Natural killer cell treated with Interleukin-12 subunit alpha and Interleukin-12 subunit beta and Interleukin-15 and Interleukin-18, amount 100 ng/mL, for 72 hours (primary cell): Measurements from ENCODE around the gene LIF. TPM values are rescaled to one million over a fixed set of nuclear protein-coding genes. Genes with fewer than 3 reads are reported as not detected.
A peak's percentile ranks its signal among the peaks of the same experiment; 100 is the strongest.
"Not testable (repeated sequence)": the region's sequence is repeated elsewhere in the genome, so short reads cannot be mapped to it uniquely, and the experiment has no call there.

Source experiments
- ATAC-seq, 2 donors: fragments of 150-1000 bp; cut with Tn5 transposase in 1 of 2; sonication (Bioruptor Pico), chemical (Tn5 transposase) in 1 of 2; 2 replicates each; pipeline ENCODE4 v1.10.0; 2021
- DNase-seq: peaks from one replicate; pipeline ENCODE4 v3.0.0; 2022; ENCODE audit warnings: low spot score
- H3K27ac Mint-ChIP-seq, 2 donors: 1 replicate in 1 of 2; 2 replicates in 1 of 2; pipeline ENCODE4 v1.8.0; 2022; ENCODE audit warnings: mixed read lengths in 2 of 2, mild to moderate bottlenecking in 1 of 2, moderate library complexity in 1 of 2
- H3K27me3 Mint-ChIP-seq, 2 donors: 1 replicate in 1 of 2; 2 replicates in 1 of 2; pipeline ENCODE4 v1.8.0; 2022; ENCODE audit warnings: mixed read lengths in 2 of 2
- H3K36me3 Mint-ChIP-seq: one replicate; pipeline ENCODE4 v1.8.0; 2022; ENCODE audit warnings: mixed read lengths
- H3K4me1 Mint-ChIP-seq, 2 donors: 1 replicate in 1 of 2; 2 replicates in 1 of 2; pipeline ENCODE4 v1.8.0; 2022; ENCODE audit warnings: low read depth in 2 of 2, mixed read lengths in 2 of 2, mild to moderate bottlenecking in 1 of 2
- H3K4me3 Mint-ChIP-seq: one replicate; pipeline ENCODE4 v1.8.0; 2022; ENCODE audit warnings: mixed read lengths
- H3K9me3 Mint-ChIP-seq: 2 replicates; pipeline ENCODE4 v1.8.0; 2022; ENCODE audit warnings: mixed read lengths
- total RNA-seq, 2 donors: library from RNA; stranded (reverse); gene quantifications; one replicate each; pipeline ENCODE4 v1.2.3, GENCODE V29; 2022

The LIF gene
- total RNA-seq, 2 donors from 2014 or later: 63.3 to 125 TPM

DNA sequence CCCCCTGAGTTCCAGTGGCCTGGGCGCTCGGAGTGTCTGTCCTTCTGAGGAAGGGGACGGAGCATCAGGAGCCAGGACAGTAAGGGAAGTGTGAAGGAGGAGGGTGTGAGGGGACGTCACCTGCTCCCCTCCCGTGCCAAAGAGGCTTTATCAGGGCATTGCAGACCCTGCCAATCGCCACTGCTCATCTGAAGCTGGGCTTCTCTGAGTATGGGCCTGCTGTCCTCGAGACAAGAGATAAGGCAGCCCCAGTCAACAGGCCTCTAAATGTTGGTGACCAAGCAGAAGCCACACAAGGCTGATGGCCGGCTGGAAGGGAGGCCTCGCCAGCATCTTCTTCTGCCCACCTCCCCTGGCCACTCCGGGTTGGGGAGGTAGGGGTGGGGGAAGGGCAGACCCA lies 29.8 kb downstream of the LIF start:
- Mint-ChIP-seq H3K27me3 (no peaks in the 10 kb centered on the region), H3K36me3 (no peaks in the 10 kb centered on the region), H3K27ac (peak overlapping the region; percentile 12 to 16), H3K4me3 (no peak overlapping the region), H3K4me1 (peaks cover 51 to 56% of the 10 kb centered on the region in 2 donors), H3K9me3 (no peaks in the 10 kb centered on the region)
- ATAC-seq: no peak
- no peak for DNase-seq

- H3K4me3 Mint-ChIP-seq, H3K36me3 Mint-ChIP-seq, H3K27me3 Mint-ChIP-seq, ATAC-seq, DNase-seq, H3K9me3 Mint-ChIP-seq: not testable (repeated sequence)
- Mint-ChIP-seq H3K27ac (peak overlapping the region; percentile 12 to 16), H3K4me1 (peaks cover 47 to 52% of the 10 kb centered on the region in 2 donors)
These were observed 30.3 kb downstream of the LIF start for GRCh38 chr22:30216272-30216671.

DNA sequence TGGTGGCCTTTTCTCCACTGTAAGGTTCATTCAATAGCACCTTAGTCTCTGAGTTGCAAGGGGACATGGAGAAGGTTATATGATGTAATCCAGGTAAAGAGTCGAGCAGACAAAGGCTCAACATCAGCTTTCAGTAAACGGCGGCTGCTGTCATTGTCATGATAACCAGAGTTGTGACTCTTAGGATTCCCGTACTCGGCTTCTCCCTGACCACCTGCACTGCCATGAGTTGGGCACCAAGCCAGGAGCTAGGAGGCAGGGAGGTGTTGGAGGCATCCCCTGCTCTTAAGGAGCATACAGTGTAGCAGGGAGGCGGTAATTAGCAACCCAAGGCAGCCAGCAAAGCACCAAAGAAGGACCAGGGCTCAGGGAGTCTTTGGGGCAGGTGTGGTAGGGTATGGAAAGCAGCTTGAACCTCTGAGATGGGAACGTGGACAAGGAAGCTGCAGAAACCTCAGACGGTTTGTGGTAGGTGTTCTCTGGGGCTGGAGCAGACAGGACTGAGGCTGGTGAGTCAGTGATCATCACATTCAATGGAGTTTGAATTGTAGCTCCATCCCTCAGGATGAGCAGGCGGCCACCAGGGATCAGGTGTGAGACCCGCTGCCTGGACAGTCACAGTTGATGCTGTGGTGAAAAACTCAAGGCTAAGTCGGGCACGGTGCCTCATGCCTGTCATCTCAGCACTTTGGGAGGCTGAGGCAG lies 31.7 kb downstream of the LIF start:
- H3K9me3 Mint-ChIP-seq: no peaks in the 10 kb centered on the region
- peak overlapping the region in 1 of 2 donors; percentile 78 for H3K27ac Mint-ChIP-seq
- peaks cover 37 to 38% of the 10 kb centered on the region in 2 donors for H3K4me1 Mint-ChIP-seq
- no peak for ATAC-seq
- no peaks in the 10 kb centered on the region for H3K27me3 Mint-ChIP-seq
- H3K4me3 Mint-ChIP-seq: no peak overlapping the region
- DNase-seq: no peak
- H3K36me3 Mint-ChIP-seq: no peaks in the 10 kb centered on the region

DNA sequence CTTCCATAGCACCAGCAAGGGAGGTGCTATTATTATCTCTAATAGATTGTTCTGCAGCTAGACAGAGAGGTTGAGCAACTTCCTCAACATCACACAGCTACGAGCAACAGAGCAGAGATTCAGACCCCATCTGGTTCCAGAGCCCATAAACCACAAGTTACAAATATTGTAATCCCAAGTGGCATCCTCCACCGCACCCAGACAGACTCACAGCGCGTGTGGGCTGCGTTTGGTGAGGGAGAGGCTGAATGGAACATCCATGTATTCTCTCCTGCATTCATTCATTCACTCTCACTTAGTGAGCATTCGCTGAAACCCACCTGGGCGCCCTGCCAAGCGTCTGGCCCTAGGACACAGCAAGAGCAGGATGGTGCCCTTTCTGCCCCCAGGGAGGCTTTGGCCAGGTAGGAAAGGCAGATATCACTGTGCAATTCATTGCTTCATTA lies 33.5 kb downstream of the LIF start:
- Mint-ChIP-seq H3K27me3 (no peaks in the 10 kb centered on the region), H3K4me3 (peak overlapping the region; percentile 48), H3K36me3 (no peaks in the 10 kb centered on the region), H3K4me1 (peaks cover 29 to 34% of the 10 kb centered on the region in 2 donors), H3K27ac (peak overlapping the region; percentile 78 to 89), H3K9me3 (no peaks in the 10 kb centered on the region)
- ATAC-seq: peak; percentile 45 to 52
- no peak for DNase-seq

- H3K27me3 Mint-ChIP-seq: no peaks in the 10 kb centered on the region
- H3K27ac Mint-ChIP-seq: peak overlapping the region; percentile 78 to 89
- peak overlapping the region; percentile 48 for H3K4me3 Mint-ChIP-seq
- peaks cover 29 to 34% of the 10 kb centered on the region in 2 donors for H3K4me1 Mint-ChIP-seq
- H3K9me3 Mint-ChIP-seq: no peaks in the 10 kb centered on the region
- DNase-seq (peak; percentile 72), ATAC-seq (peak; percentile 87 to 93)
- no peaks in the 10 kb centered on the region for H3K36me3 Mint-ChIP-seq
These were observed 34.1 kb downstream of the LIF start for GRCh38 chr22:30212363-30212995.

DNA sequence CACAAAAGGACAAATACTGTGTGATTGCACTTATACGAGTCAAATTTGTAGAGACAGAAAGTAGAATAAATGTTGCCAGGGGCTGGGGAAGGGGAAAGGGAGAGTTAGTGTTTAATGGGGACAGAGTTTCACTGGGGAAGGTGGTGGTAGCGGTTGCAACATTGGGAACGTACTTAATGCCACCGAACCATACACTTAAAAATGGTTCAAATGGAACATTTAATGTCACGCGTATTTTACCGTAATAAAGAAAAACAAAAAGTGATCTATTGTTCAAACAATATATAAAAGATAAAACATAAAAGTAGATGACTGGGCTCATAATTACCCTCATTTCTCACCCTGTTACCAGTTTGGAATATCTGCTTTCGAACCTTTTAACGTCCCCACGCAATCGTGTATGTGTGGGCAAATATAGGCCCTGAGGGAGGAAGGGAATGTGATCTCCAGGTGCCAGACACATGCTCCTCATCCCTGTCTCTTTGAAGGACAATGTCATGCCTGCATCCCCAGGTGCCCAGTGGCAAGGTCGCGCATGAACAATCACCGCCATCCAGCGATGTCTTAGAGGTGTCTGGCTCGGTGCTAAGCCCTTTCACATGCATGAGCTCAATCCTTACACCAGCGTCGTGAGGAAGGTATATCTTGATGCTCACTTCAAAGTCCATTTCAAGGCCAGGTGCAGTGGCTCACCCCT lies 35.3 kb downstream of the LIF start:
- Mint-ChIP-seq H3K27ac (peak overlapping the region; percentile 16 to 76), H3K4me1 (peaks cover 29 to 34% of the 10 kb centered on the region in 2 donors), H3K4me3 (no peak overlapping the region), H3K36me3 (no peaks in the 10 kb centered on the region), H3K9me3 (no peaks in the 10 kb centered on the region), H3K27me3 (no peaks in the 10 kb centered on the region)
- no peak for DNase-seq
- ATAC-seq: no peak

- no peaks in the 10 kb centered on the region for H3K27me3 Mint-ChIP-seq
- H3K36me3 Mint-ChIP-seq: no peaks in the 10 kb centered on the region
- peaks cover 23 to 29% of the 10 kb centered on the region in 2 donors for H3K4me1 Mint-ChIP-seq
- ATAC-seq: no peak
- no peak overlapping the region for H3K4me3 Mint-ChIP-seq
- H3K9me3 Mint-ChIP-seq: no peaks in the 10 kb centered on the region
- peak overlapping the region; percentile 16 to 76 for H3K27ac Mint-ChIP-seq
- no peak for DNase-seq
These were observed 36.2 kb downstream of the LIF start for GRCh38 chr22:30210235-30210909.

- H3K4me1 Mint-ChIP-seq: peaks cover 16 to 21% of the 10 kb centered on the region in 2 donors
- H3K4me3 Mint-ChIP-seq: no peak overlapping the region
- no peaks in the 10 kb centered on the region for H3K36me3 Mint-ChIP-seq
- no peaks in the 10 kb centered on the region for H3K27me3 Mint-ChIP-seq
- no peak for DNase-seq
- H3K27ac Mint-ChIP-seq: peak overlapping the region in 1 of 2 donors; percentile 48
- no peaks in the 10 kb centered on the region for H3K9me3 Mint-ChIP-seq
- no peak for ATAC-seq
These were observed 36.9 kb downstream of the LIF start for GRCh38 chr22:30209642-30210041.

- Mint-ChIP-seq H3K4me3 (no peak overlapping the region), H3K27ac (peak overlapping the region in 1 of 2 donors; percentile 48), H3K27me3 (no peaks in the 10 kb centered on the region), H3K4me1 (peaks cover 12 to 20% of the 10 kb centered on the region in 2 donors), H3K9me3 (no peaks in the 10 kb centered on the region), H3K36me3 (no peaks in the 10 kb centered on the region)
- DNase-seq: no peak
- ATAC-seq: peak in 1 of 2 donors; percentile 57
These were observed 37.6 kb downstream of the LIF start for GRCh38 chr22:30208631-30209603.

- H3K27me3 Mint-ChIP-seq: no peaks in the 10 kb centered on the region
- no peak overlapping the region for H3K4me3 Mint-ChIP-seq
- no peak overlapping the region for H3K27ac Mint-ChIP-seq
- H3K36me3 Mint-ChIP-seq: no peaks in the 10 kb centered on the region
- peaks cover 0 to 8% of the 10 kb centered on the region in 2 donors for H3K4me1 Mint-ChIP-seq
- ATAC-seq (no peak), DNase-seq (no peak)
- H3K9me3 Mint-ChIP-seq: no peaks in the 10 kb centered on the region
These were observed 39.6 kb downstream of the LIF start for GRCh38 chr22:30206944-30207343.

DNA sequence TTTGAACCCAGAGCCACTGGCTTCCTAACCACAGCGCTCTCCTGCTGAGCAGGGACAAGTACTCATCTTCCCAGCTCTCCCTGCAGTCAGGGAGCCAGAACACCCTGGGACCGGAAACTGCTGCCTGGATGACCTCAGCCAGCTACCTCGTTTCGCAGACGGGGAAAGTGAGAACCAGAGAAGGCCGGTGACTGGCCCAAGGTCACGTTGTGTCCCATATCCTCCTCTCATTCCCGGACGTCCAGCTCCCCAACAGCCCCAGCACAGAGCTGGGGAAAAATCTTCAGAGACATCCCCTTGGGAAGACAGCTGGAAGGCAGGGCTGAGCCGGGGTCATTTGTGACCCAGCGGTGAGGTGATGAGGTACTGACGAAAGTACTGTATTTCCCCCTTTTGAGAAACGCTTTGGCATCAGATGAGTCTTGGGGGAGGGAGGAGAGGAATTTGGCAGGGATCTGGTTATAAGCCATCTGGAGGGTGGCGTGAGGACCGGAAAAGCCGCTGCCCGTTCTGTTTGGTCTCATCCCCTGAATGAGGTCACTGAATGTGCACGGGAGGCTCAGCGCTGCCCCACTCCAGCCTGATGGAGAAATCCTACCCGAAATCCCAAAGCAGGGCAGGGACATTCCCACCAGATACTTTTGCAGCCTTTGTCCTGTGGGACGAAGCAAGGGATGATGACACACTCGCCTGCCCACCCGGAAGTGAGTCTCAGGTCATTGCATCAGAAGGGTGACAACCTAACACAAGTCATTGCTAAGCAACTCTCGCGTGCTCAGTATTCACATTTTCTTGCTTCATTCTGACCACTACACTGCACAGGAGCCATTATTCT lies 41.1 kb downstream of the LIF start:
- Mint-ChIP-seq H3K27ac (peak overlapping the region in 1 of 2 donors; percentile 33), H3K27me3 (no peaks in the 10 kb centered on the region), H3K9me3 (no peaks in the 10 kb centered on the region), H3K4me1 (peaks cover 0 to 5% of the 10 kb centered on the region in 2 donors), H3K4me3 (no peak overlapping the region), H3K36me3 (no peaks in the 10 kb centered on the region)
- ATAC-seq: peak; percentile 55 to 62
- no peak for DNase-seq

GRCh38 chr22:30204742-30205111 lies 41.8 kb downstream of the LIF start:
- peaks cover 0 to 2% of the 10 kb centered on the region in 2 donors for H3K4me1 Mint-ChIP-seq
- DNase-seq: no peak
- no peak overlapping the region for H3K27ac Mint-ChIP-seq
- no peak for ATAC-seq
- no peaks in the 10 kb centered on the region for H3K36me3 Mint-ChIP-seq
- no peak overlapping the region for H3K4me3 Mint-ChIP-seq
- no peaks in the 10 kb centered on the region for H3K9me3 Mint-ChIP-seq
- H3K27me3 Mint-ChIP-seq: no peaks in the 10 kb centered on the region
